GM18951 (cell line): ENCODE data around the gene C13orf42.

Experiments used
- POLR2A ChIP-seq: IDR thresholded peaks from 4 replicates; pipeline ENCODE4 v1.6.1; 2011; ENCODE audit warnings: mild to moderate bottlenecking; ENCODE audit not compliant: insufficient read length, insufficient read depth; ENCODE audit errors: extremely low read depth
- in situ Hi-C: fragments of 300-500 bp; cut with MboI; formaldehyde crosslinking; loops from one replicate; pipeline ENCODE4 v1.12.0; 2022; ENCODE audit warnings: low sequenced_read_pairs, mixed read lengths, inconsistent platforms; ENCODE audit not compliant: unreplicated experiment

Gene C13orf42

GRCh38 chr13:51067706-51068105 is 43.4 kb downstream of the C13orf42 start:
- no peak for TF ChIP-seq POLR2A
- in situ Hi-C loops: loop anchor here (25.0 kb wide), 3 partner anchors 255 to 1405 kb away; partner anchors contain the start of gene TRIM13

- in situ Hi-C loops: loop anchor here (25.0 kb wide), 3 partner anchors 255 to 1405 kb away; partner anchors contain the start of gene TRIM13
- no peak for TF ChIP-seq POLR2A
These were observed 43.8 kb downstream of the C13orf42 start for GRCh38 chr13:51067210-51067701.

GRCh38 chr13:51066091-51066831 is 44.8 kb downstream of the C13orf42 start:
- in situ Hi-C loops: loop anchor here (25.0 kb wide), 3 partner anchors 254 to 1404 kb away; partner anchors contain the start of gene TRIM13
- TF ChIP-seq POLR2A: no peak

GRCh38 chr13:51065372-51066090 is 45.5 kb downstream of the C13orf42 start:
- in situ Hi-C loops: loop anchor here (25.0 kb wide), 3 partner anchors 253 to 1403 kb away; partner anchors contain the start of gene TRIM13
- TF ChIP-seq POLR2A: no peak

GRCh38 chr13:51064753-51065152 is 46.3 kb downstream of the C13orf42 start:
- in situ Hi-C loops: loop anchor here (25.0 kb wide), 3 partner anchors 252 to 1402 kb away; partner anchors contain the start of gene TRIM13
- TF ChIP-seq POLR2A: no peak

- in situ Hi-C loops: loop anchor here (25.0 kb wide), 3 partner anchors 252 to 1402 kb away; partner anchors contain the start of gene TRIM13
- no peak for TF ChIP-seq POLR2A
These were observed 47.2 kb downstream of the C13orf42 start for GRCh38 chr13:51063909-51064308.

GRCh38 chr13:51058461-51059167 is 52.5 kb downstream of the C13orf42 start:
- TF ChIP-seq POLR2A: no peak
- in situ Hi-C loops: loop anchor here (25.0 kb wide), 3 partner anchors 246 to 1396 kb away; partner anchors contain the start of gene TRIM13

- no peak for TF ChIP-seq POLR2A
- in situ Hi-C loops: loop anchor here (25.0 kb wide), 3 partner anchors 246 to 1396 kb away; partner anchors contain the start of gene TRIM13
These were observed 53.2 kb downstream of the C13orf42 start for GRCh38 chr13:51057906-51058305.

- no peak for TF ChIP-seq POLR2A
These were observed 54.1 kb downstream of the C13orf42 start for GRCh38 chr13:51057001-51057400.

GRCh38 chr13:51052581-51052980 is 58.5 kb downstream of the C13orf42 start:
- in situ Hi-C loops: loop anchor here (25.0 kb wide), 3 partner anchors 240 to 1390 kb away; partner anchors contain the start of gene TRIM13
- no peak for TF ChIP-seq POLR2A

More at GRCh38 chr13:51057001-51057400, 54.1 kb downstream of the C13orf42 start:
- in situ Hi-C loops: loop anchor here (25.0 kb wide), 3 partner anchors 245 to 1395 kb away; partner anchors contain the start of gene TRIM13

GRCh38 chr13:51050021-51050830 is 60.8 kb downstream of the C13orf42 start:
- no peak for TF ChIP-seq POLR2A
- in situ Hi-C loops: loop anchor here (25.0 kb wide), 3 partner anchors 238 to 1388 kb away; partner anchors contain the start of gene TRIM13
